ENCODE data around the gene TVP23A. TPM values are rescaled to one million over a fixed set of nuclear protein-coding genes. Genes with fewer than 3 reads are reported as not detected.

Gene TVP23A
- total and polyA plus RNA-seq, 12 donors, result 0.17 to 9.8 (median 0.68) TPM; not detected in 1

DNA sequence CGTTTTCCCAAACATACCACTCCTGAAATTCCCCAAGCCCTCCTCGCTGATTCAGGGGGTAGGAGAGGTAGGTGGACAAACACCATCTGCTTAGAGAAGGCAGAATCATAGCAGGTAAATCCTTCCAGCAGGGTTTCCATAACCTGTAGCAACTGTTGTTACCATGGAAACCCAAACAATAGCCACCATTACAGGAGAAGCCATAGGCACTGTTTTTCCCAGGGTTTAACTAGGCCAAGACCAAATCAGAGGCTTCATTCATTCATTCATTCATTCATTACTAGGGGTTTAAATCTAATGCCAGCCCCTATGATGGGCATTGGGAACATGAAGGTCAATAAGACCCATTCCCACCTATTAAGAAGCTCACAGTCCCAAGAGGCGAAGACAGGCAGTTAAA lies 32.9 kb upstream of the TVP23A start:
- 91 to 99% (median 96%) methylated on average over 2 to 3 of the region's 3 CpGs for WGBS, 4 donors
- intact Hi-C loops (cut with DNase I), result no loop called here
- Histone ChIP-seq H3K4me1 (replicated peaks in 1 of 2) (peaks cover 0 to 14% of the 10 kb centered on the region in 2 donors), H3K36me3 (replicated peaks in 1 of 2) (no peaks in the 10 kb centered on the region), H3K4me3 (no peak overlapping the region), H3K27ac (no peak overlapping the region), H3K9me3 (replicated peaks in 1 of 3) (no peaks in the 10 kb centered on the region), H3K27me3 (no peaks in the 10 kb centered on the region)
- TF ChIP-seq POLR2A (IDR thresholded peaks at IDR 0.05), result no peak
- TF ChIP-seq, protein P1, sequence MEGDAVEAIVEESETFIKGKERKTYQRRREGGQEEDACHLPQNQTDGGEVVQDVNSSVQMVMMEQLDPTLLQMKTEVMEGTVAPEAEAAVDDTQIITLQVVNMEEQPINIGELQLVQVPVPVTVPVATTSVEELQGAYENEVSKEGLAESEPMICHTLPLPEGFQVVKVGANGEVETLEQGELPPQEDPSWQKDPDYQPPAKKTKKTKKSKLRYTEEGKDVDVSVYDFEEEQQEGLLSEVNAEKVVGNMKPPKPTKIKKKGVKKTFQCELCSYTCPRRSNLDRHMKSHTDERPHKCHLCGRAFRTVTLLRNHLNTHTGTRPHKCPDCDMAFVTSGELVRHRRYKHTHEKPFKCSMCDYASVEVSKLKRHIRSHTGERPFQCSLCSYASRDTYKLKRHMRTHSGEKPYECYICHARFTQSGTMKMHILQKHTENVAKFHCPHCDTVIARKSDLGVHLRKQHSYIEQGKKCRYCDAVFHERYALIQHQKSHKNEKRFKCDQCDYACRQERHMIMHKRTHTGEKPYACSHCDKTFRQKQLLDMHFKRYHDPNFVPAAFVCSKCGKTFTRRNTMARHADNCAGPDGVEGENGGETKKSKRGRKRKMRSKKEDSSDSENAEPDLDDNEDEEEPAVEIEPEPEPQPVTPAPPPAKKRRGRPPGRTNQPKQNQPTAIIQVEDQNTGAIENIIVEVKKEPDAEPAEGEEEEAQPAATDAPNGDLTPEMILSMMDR (IDR thresholded peaks at IDR 0.05), result no peak
- no peak for DNase-seq

DNA sequence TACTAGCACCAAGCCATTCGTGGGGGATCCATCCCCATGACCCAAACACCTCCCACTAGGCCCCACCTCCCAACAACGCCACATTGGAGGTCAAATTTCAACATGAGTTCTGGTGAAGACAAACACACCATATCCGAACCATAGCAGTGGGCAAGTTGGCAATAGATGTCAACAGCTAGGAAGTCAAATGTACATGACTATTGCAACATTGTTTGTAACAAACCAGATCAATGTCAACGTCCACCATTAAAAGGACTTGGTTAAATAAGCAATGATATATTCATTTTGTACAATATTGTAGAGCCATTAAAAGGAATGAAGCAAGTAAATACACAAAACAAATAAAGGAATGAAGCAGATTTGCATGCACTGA lies 31.9 kb upstream of the TVP23A start:
- H3K4me1 ChIP-seq (replicated peaks in 1 of 2), result peaks cover 0 to 14% of the 10 kb centered on the region in 2 donors
- WGBS, 4 donors, result 56 to 79% (median 66%) methylated on average over 3 to 4 of the region's 4 CpGs
- TF ChIP-seq, protein P1 (IDR thresholded peaks at IDR 0.05), result no peak
- no peak for TF ChIP-seq POLR2A (IDR thresholded peaks at IDR 0.05)
- H3K27me3 ChIP-seq, result no peaks in the 10 kb centered on the region
- no peak overlapping the region for H3K27ac ChIP-seq
- H3K9me3 ChIP-seq (replicated peaks in 1 of 3), result no peaks in the 10 kb centered on the region
- no peaks in the 10 kb centered on the region for H3K36me3 ChIP-seq (replicated peaks in 1 of 2)
- no peak for DNase-seq
- H3K4me3 ChIP-seq, result no peak overlapping the region
- intact Hi-C loops (cut with DNase I), result no loop called here

GRCh38 chr16:10849736-10850477 lies 31.3 kb upstream of the TVP23A start:
- DNase-seq, result peak in 2 of 7 donors; percentile 23 to 32
- Histone ChIP-seq H3K4me1 (replicated peaks in 1 of 2) (peaks cover 0 to 14% of the 10 kb centered on the region in 2 donors), H3K9me3 (replicated peaks in 1 of 3) (no peaks in the 10 kb centered on the region), H3K27me3 (no peaks in the 10 kb centered on the region), H3K27ac (no peak overlapping the region), H3K4me3 (no peak overlapping the region), H3K36me3 (replicated peaks in 1 of 2) (no peaks in the 10 kb centered on the region)
- intact Hi-C loops (cut with DNase I), result no loop called here
- TF ChIP-seq, protein P1 (IDR thresholded peaks at IDR 0.05), result no peak
- no peak for TF ChIP-seq POLR2A (IDR thresholded peaks at IDR 0.05)
- WGBS, 4 donors, result 59 to 68% (median 64%) methylated on average over 7 of the region's 7 CpGs

DNA sequence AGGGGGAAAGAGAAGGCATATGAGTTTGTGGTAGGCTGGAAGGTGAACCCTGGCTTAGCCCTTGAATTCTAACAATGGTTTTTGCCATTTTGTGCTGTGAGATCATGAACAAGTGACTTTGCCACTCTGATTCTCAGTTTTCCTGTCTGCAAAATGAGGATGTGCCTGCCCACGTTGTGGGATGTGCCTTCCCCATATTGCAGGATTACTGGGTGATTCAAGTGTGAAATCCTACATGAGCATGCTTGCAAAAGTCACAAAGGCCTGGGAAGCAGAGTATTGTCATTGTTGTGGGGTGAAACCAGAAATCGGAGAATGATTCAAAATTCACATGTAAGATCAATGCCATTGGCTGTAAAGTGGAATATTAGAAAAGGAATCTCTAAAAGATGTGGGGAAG lies 28.6 kb upstream of the TVP23A start:
- peak in 1 of 7 donors; percentile 6 for DNase-seq
- WGBS, 4 donors, result 46 to 52% (median 52%) methylated on average over 2 of the region's 2 CpGs
- Histone ChIP-seq H3K9me3 (replicated peaks in 1 of 3) (no peaks in the 10 kb centered on the region), H3K27ac (peak overlapping the region in 2 of 5 donors; percentile 3 to 83), H3K36me3 (replicated peaks in 1 of 2) (no peaks in the 10 kb centered on the region), H3K4me1 (replicated peaks in 1 of 2) (peaks cover 9 to 23% of the 10 kb centered on the region in 2 donors), H3K27me3 (no peaks in the 10 kb centered on the region), H3K4me3 (no peak overlapping the region)
- intact Hi-C loops (cut with DNase I), result no loop called here
- no peak for TF ChIP-seq POLR2A (IDR thresholded peaks at IDR 0.05)
- TF ChIP-seq, protein P1 (IDR thresholded peaks at IDR 0.05), result no peak
